SIG-M5 (cell line): ENCODE results near the gene GGTA1.

Experiments used
- DNase-seq: peaks from one replicate; lab custom pipeline; 2025; lab: John Stamatoyannopoulos, UW

Gene GGTA1

GRCh38 chr9:121499177-121499426 is 542 bp downstream of the GGTA1 start:
- no peak for DNase-seq

- no peak for DNase-seq
Observed at GRCh38 chr9:121498487-121499176, 1.0 kb downstream of the GGTA1 start.

- DNase-seq, result peak; percentile 11
Observed at GRCh38 chr9:121498150-121498486, 1.5 kb downstream of the GGTA1 start.

GRCh38 chr9:121495976-121496375 is 3.7 kb downstream of the GGTA1 start:
- DNase-seq, result no peak

- DNase-seq, result no peak
Observed at GRCh38 chr9:121494192-121494591, 5.5 kb downstream of the GGTA1 start.

GRCh38 chr9:121491111-121491510 is 8.5 kb downstream of the GGTA1 start:
- no peak for DNase-seq

GRCh38 chr9:121489344-121489743 is 10.3 kb downstream of the GGTA1 start:
- no peak for DNase-seq

GRCh38 chr9:121486043-121486442 is 13.6 kb downstream of the GGTA1 start:
- DNase-seq, result no peak

GRCh38 chr9:121485623-121486022 is 14.0 kb downstream of the GGTA1 start:
- no peak for DNase-seq

- DNase-seq, result no peak
Observed at GRCh38 chr9:121484651-121485446, 14.8 kb downstream of the GGTA1 start.

GRCh38 chr9:121483473-121484031 is 16.1 kb downstream of the GGTA1 start:
- DNase-seq, result no peak

GRCh38 chr9:121483049-121483448 is 16.6 kb downstream of the GGTA1 start:
- DNase-seq, result no peak

- DNase-seq, result no peak
Observed at GRCh38 chr9:121478816-121479676, 20.6 kb downstream of the GGTA1 start.

GRCh38 chr9:121476156-121476555 is 23.5 kb downstream of the GGTA1 start:
- DNase-seq, result no peak

GRCh38 chr9:121474231-121474947 is 25.3 kb downstream of the GGTA1 start:
- DNase-seq, result no peak

- no peak for DNase-seq
Observed at GRCh38 chr9:121473229-121473628, 26.4 kb downstream of the GGTA1 start.

- DNase-seq, result no peak
Observed at GRCh38 chr9:121472446-121472845, 27.2 kb downstream of the GGTA1 start.

- DNase-seq, result no peak
Observed at GRCh38 chr9:121466142-121466541, 33.5 kb downstream of the GGTA1 start.

- no peak for DNase-seq
Observed at GRCh38 chr9:121464968-121465367, 34.7 kb downstream of the GGTA1 start.

GRCh38 chr9:121463026-121463807 is 36.4 kb downstream of the GGTA1 start:
- no peak for DNase-seq

GRCh38 chr9:121459513-121459912 is 40.1 kb downstream of the GGTA1 start:
- no peak for DNase-seq
